HCT116 (cell line): ENCODE data around the gene FFAR3. TPM values are rescaled to one million over a fixed set of nuclear protein-coding genes. Genes with fewer than 3 reads are reported as not detected.

Experiments
- ATAC-seq: fragments of 200-7000 bp; cut with Tn5 transposase; 2 replicates; pipeline ENCODE4 v1.9.1; 2020; ENCODE audit warnings: mild to moderate bottlenecking, moderate library complexity
- BruUV-seq: library from RNA; stranded (reverse); fragments of 400-500 nt; replicated peaks from 2 replicates; lab custom pipeline; 2021; lab: Mats Ljungman, UMichigan
- CTCF ChIA-PET: fragments of 300-600 bp; sonication (Branson Sonifier 250); formaldehyde crosslinking; loops from one replicate; lab custom pipeline; 2021; ENCODE audit warnings: antibody characterized with exemption; lab: Charles Lee
- POLR2A ChIA-PET: fragments of 300-600, 350-600 bp; sonication (Branson Sonifier 250); formaldehyde crosslinking; loops from one replicate; lab custom pipeline; 2021; ENCODE audit warnings: antibody characterized with exemption; lab: Charles Lee
- RAD21 ChIA-PET, 2 experiments: fragments of 300-600 bp; sonication (Branson Sonifier 250); formaldehyde crosslinking; loops; one replicate each; lab custom pipeline; 2023; ENCODE audit warnings: low total read pairs in 2 of 2; ENCODE audit not compliant: uncharacterized antibody in 2 of 2, unreplicated experiment in 2 of 2, low non-redundant PET in 1 of 2; lab: Charles Lee
- DNase-seq: peaks from one replicate; pipeline ENCODE4 v3.0.0-alpha.2; 2010; ENCODE audit warnings: low read depth, low spot score
- H2AFZ ChIP-seq: fragments of 200-600 bp; shearing (Covaris generic), sonication (generic); 2 replicates; pipeline ENCODE4 v1.6.1; 2017; ENCODE audit warnings: low read depth, mixed run types, mixed read lengths, antibody characterized with exemption, low read length; ENCODE audit not compliant: poor library complexity, severe bottlenecking
- H3K27ac ChIP-seq: 2 replicates; pipeline ENCODE4 v1.5.1; 2012; ENCODE audit warnings: low read depth, low read length
- H3K27me3 ChIP-seq: fragments of 200-600 bp; sonication (generic); 2 replicates; pipeline ENCODE4 v1.6.1; 2016; ENCODE audit warnings: mixed run types, low read length, mixed read lengths; ENCODE audit not compliant: insufficient read depth
- H3K36me3 ChIP-seq, 2 experiments: fragments of 200-500 bp in 1 of 2; fragments of 200-600 bp in 1 of 2; sonication (Bioruptor generic) in 1 of 2; sonication (generic) in 1 of 2; 2 replicates each; pipeline versions ENCODE4 v1.5.1 to v1.6.1; 2014 to 2016; ENCODE audit warnings: low read length in 2 of 2, inconsistent platforms in 1 of 2, mixed read lengths in 1 of 2, mixed run types in 1 of 2; ENCODE audit not compliant: insufficient read depth in 2 of 2, control insufficient read depth in 1 of 2
- H3K4me1 ChIP-seq, 2 experiments: fragments of 200-600 bp in 1 of 2; sonication (generic) in 1 of 2; 2 replicates each; pipeline versions ENCODE4 v1.5.1 to v1.6.1; 2012 to 2017; ENCODE audit warnings: low read length in 2 of 2, inconsistent platforms in 1 of 2, mild to moderate bottlenecking in 1 of 2, mixed read lengths in 1 of 2, mixed run types in 1 of 2, moderate library complexity in 1 of 2; ENCODE audit not compliant: insufficient read depth in 2 of 2, control insufficient read depth in 1 of 2
- H3K4me2 ChIP-seq: fragments of 200-600 bp; sonication (generic); 2 replicates; pipeline ENCODE4 v1.6.1; 2017; ENCODE audit warnings: mixed run types, low read length, mixed read lengths
- H3K4me3 ChIP-seq, 2 experiments: fragments of 200-600 bp in 1 of 2; sonication (generic) in 1 of 2; replicated peaks in 1 of 2; 2 replicates each; pipeline ENCODE4 v1.5.1; 2011 to 2016; ENCODE audit warnings: low read length in 2 of 2, control low read depth in 1 of 2, low read depth in 1 of 2, mild to moderate bottlenecking in 1 of 2, mixed read lengths in 1 of 2, mixed run types in 1 of 2
- H3K79me2 ChIP-seq: fragments of 200-600 bp; sonication (generic); 2 replicates; pipeline ENCODE4 v1.6.1; 2017; ENCODE audit warnings: mild to moderate bottlenecking, mixed run types, low read length, moderate library complexity, mixed read lengths; ENCODE audit not compliant: insufficient read depth
- H3K9ac ChIP-seq: fragments of 200-600 bp; sonication (generic); 2 replicates; pipeline ENCODE4 v1.6.1; 2016; ENCODE audit warnings: low read length, mixed read lengths
- H3K9me2 ChIP-seq: fragments of 200-600 bp; sonication (generic), shearing (Covaris generic); 2 replicates; pipeline ENCODE4 v1.6.1; 2017; ENCODE audit warnings: mixed run types, mild to moderate bottlenecking, moderate library complexity; ENCODE audit not compliant: insufficient read depth
- H3K9me3 ChIP-seq, 2 experiments: fragments of 200-500 bp in 1 of 2; fragments of 200-600 bp in 1 of 2; sonication (Bioruptor generic) in 1 of 2; sonication (generic) in 1 of 2; 2 replicates each; pipeline ENCODE4 v1.6.1; 2014 to 2017; ENCODE audit warnings: low read length in 2 of 2, mixed read lengths in 2 of 2, inconsistent platforms in 1 of 2, low read depth in 1 of 2, mild to moderate bottlenecking in 1 of 2, mixed run types in 1 of 2, moderate library complexity in 1 of 2; ENCODE audit not compliant: control insufficient read depth in 1 of 2, insufficient read depth in 1 of 2
- H4K20me1 ChIP-seq: fragments of 200-600 bp; sonication (generic), shearing (Covaris generic); 2 replicates; pipeline ENCODE4 v1.6.1; 2017; ENCODE audit warnings: mixed run types, mild to moderate bottlenecking, moderate library complexity; ENCODE audit not compliant: insufficient read depth
- CBX3 ChIP-seq: IDR thresholded peaks from 2 replicates; pipeline ENCODE4 v1.6.1; 2012; ENCODE audit warnings: low read depth
- CEBPB ChIP-seq: IDR thresholded peaks from 2 replicates; pipeline ENCODE4 v1.6.1; 2012; ENCODE audit warnings: low read depth
- EGR1 ChIP-seq: IDR thresholded peaks from 2 replicates; pipeline ENCODE4 v1.6.1; 2012; ENCODE audit warnings: low read depth
- ELF1 ChIP-seq: IDR thresholded peaks from 2 replicates; pipeline ENCODE4 v1.6.1; 2012; ENCODE audit warnings: low read depth, borderline replicate concordance
- JUND ChIP-seq: IDR thresholded peaks from 2 replicates; pipeline ENCODE4 v1.6.1; 2012
- POLR2A ChIP-seq: IDR thresholded peaks from 2 replicates; pipeline ENCODE4 v1.7.0; 2011; ENCODE audit warnings: borderline replicate concordance; ENCODE audit not compliant: insufficient read depth, insufficient read length; ENCODE audit errors: extremely low read depth
- POLR2AphosphoS5 ChIP-seq: IDR thresholded peaks from 2 replicates; pipeline ENCODE4 v1.6.1; 2011; ENCODE audit warnings: mild to moderate bottlenecking, low read depth, low read length, moderate library complexity
- RAD21 ChIP-seq: IDR thresholded peaks from 2 replicates; pipeline ENCODE4 v1.6.1; 2012; ENCODE audit warnings: low read depth, mild to moderate bottlenecking
- SIN3A ChIP-seq: IDR thresholded peaks from 2 replicates; pipeline ENCODE4 v1.6.1; 2012; ENCODE audit warnings: low read depth
- SP1 ChIP-seq: IDR thresholded peaks from 2 replicates; pipeline ENCODE4 v1.6.1; 2012; ENCODE audit warnings: low read depth
- SRF ChIP-seq: IDR thresholded peaks from 2 replicates; pipeline ENCODE4 v1.6.1; 2012; ENCODE audit warnings: low read depth
- TCF7L2 ChIP-seq: IDR thresholded peaks from 2 replicates; pipeline ENCODE4 v1.7.0; 2011; ENCODE audit warnings: borderline replicate concordance, inconsistent platforms; ENCODE audit not compliant: insufficient read depth, insufficient read length; ENCODE audit errors: extremely low read depth
- YY1 ChIP-seq: IDR thresholded peaks from 2 replicates; pipeline ENCODE4 v1.6.1; 2011; ENCODE audit warnings: low read length, low read depth, moderate library complexity, mild to moderate bottlenecking; ENCODE audit not compliant: insufficient replicate concordance; ENCODE audit errors: extremely low read depth
- ZFX ChIP-seq: fragments of 450-650 bp; IDR thresholded peaks from 2 replicates; pipeline ENCODE4 v1.6.1; 2017
- ZNF274 ChIP-seq: fragments of 200-500 bp; sonication (Bioruptor generic); IDR thresholded peaks from 2 replicates; pipeline ENCODE4 v1.6.1; 2014; ENCODE audit warnings: mild to moderate bottlenecking, low read depth, low read length, inconsistent platforms
- intact Hi-C: fragments of 100-400 bp; cut with micrococcal nuclease; formaldehyde crosslinking; loops from 2 replicates; pipeline ENCODE4 v1.10.0; 2022
- total RNA-seq: library from RNA; stranded (reverse); gene quantifications from one replicate; pipeline ENCODE4 v1.2.1, GENCODE V29; 2021; ENCODE audit not compliant: unreplicated experiment
- TF ChIP-seq, protein P1 (sequence below): IDR thresholded peaks from 2 replicates; pipeline ENCODE4 v1.6.1; 2012; ENCODE audit warnings: low read depth
- TF ChIP-seq, protein P2 (sequence below): IDR thresholded peaks from 2 replicates; pipeline ENCODE4 v1.6.1; 2012

FFAR3 gene
- total RNA-seq, 1 experiment from 2014 or later: not detected

DNA sequence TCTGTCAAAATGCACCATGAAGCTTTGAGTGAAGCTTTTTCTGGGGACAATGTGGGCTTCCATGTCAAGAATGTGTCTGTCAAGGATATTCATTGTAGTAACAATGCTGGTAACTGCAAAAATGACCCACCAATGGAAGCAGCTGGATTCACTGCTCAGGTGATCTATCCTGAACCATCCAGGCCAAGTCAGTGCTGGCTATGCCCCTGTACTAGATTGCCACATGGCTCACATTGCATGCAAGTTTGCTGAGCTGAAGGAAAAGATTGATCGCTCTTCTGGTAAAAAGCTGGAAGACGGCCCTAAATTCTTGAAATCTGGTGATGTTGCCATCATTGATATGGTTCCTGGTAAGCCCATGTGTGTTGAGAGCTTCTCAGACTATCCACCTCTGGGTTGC is 25.3 kb downstream of the FFAR3 start:
- H3K4me1 ChIP-seq: no peaks in the 10 kb centered on the region
- H3K27me3 ChIP-seq: no peaks in the 10 kb centered on the region; the same call in 1 of the 2 replicates
- no peak overlapping the region for H3K4me3 ChIP-seq
- DNase-seq (no peak), ATAC-seq (no peak)
- intact Hi-C loops: no loop called here
- ChIA-PET CTCF (no interaction called here), POLR2A (no interaction called here)
- no peak overlapping the region for H3K9ac ChIP-seq
- H4K20me1 ChIP-seq: no peaks in the 10 kb centered on the region
- no peak overlapping the region for H3K4me2 ChIP-seq
- H3K79me2 ChIP-seq: no peaks in the 10 kb centered on the region
- TF ChIP-seq CBX3: no peak
- TF ChIP-seq JUND: no peak
- TF ChIP-seq, all 23 proteins: peak for 0
- BruUV-seq: no TSS peak
- H3K9me3 ChIP-seq: peaks cover 7 to 9% of the 10 kb centered on the region in 2 experiments; a peak in 2 of 4 replicates
- RAD21 ChIA-PET: no interaction called here
- H3K27ac ChIP-seq: no peak overlapping the region
- H2AFZ ChIP-seq: no peak overlapping the region
- no peaks in the 10 kb centered on the region for H3K9me2 ChIP-seq
- H3K36me3 ChIP-seq: no peaks in the 10 kb centered on the region

DNA sequence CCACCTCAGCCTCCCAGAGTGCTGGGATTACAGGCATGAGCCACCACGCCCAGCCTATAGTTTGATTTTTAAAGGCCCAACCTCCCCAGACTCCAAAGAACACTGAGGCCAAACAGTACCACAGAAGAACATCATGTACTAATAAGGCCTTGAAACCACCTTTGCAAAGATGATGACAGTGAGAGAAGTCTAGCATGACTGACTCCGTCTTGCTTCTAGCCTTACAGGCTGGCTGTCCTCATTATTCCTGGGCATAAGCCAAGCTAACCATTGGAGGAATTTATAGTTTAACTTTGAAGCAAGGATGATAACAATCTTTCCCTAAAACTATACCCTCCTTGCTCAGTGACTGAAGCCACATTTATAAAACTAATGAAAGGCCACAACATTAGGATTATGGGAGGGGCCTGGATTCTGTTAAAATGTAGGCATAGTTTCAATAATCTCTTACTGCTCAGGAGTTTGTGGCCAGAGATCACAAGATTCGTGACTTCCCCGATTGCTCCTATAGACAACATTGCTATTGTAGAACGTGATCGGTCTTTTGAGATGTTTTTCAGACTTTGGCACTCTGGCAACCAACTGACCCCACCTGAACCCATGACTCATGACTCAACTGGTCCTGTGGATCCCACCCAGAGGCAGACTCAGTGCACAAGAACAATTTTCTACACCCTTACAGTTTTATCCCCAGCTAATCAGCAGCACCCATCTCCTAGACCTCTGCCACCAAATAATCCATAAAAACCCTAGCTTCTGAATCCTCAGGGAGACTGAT is 30.2 kb downstream of the FFAR3 start:
- H4K20me1 ChIP-seq: no peaks in the 10 kb centered on the region
- H3K4me1 ChIP-seq: peaks cover 0 to 8% of the 10 kb centered on the region in 2 experiments; a peak in 2 of 4 replicates
- POLR2A ChIA-PET: interaction anchor here (1.0 kb wide), 1 partner anchor 15 kb away, joined by 3 read pairs; no protein-coding TSS in a partner anchor
- H3K79me2 ChIP-seq: no peaks in the 10 kb centered on the region
- intact Hi-C loops: no loop called here
- H3K27me3 ChIP-seq: no peaks in the 10 kb centered on the region
- RAD21 ChIA-PET: no interaction called here
- peaks cover 7 to 9% of the 10 kb centered on the region in 2 experiments; a peak in 2 of 4 replicates for H3K9me3 ChIP-seq
- H3K4me2 ChIP-seq: no peak overlapping the region
- H3K4me3 ChIP-seq: no peak overlapping the region
- DNase-seq (no peak), ATAC-seq (no peak)
- H3K27ac ChIP-seq: no peak overlapping the region
- no peaks in the 10 kb centered on the region for H3K9me2 ChIP-seq
- CTCF ChIA-PET: no interaction called here
- H3K36me3 ChIP-seq: no peaks in the 10 kb centered on the region
- BruUV-seq: no TSS peak
- no peak overlapping the region for H2AFZ ChIP-seq
- no peak overlapping the region for H3K9ac ChIP-seq
- TF ChIP-seq SRF (no peak), SP1 (no peak), TCF7L2 (no peak), POLR2A (no peak), POLR2AphosphoS5 (no peak), ZFX (no peak), SIN3A (no peak), CEBPB (no peak), EGR1 (no peak), ZNF274 (no peak), RAD21 (no peak), CBX3 (no peak), YY1 (no peak), ELF1 (no peak)
- TF ChIP-seq, protein P1, sequence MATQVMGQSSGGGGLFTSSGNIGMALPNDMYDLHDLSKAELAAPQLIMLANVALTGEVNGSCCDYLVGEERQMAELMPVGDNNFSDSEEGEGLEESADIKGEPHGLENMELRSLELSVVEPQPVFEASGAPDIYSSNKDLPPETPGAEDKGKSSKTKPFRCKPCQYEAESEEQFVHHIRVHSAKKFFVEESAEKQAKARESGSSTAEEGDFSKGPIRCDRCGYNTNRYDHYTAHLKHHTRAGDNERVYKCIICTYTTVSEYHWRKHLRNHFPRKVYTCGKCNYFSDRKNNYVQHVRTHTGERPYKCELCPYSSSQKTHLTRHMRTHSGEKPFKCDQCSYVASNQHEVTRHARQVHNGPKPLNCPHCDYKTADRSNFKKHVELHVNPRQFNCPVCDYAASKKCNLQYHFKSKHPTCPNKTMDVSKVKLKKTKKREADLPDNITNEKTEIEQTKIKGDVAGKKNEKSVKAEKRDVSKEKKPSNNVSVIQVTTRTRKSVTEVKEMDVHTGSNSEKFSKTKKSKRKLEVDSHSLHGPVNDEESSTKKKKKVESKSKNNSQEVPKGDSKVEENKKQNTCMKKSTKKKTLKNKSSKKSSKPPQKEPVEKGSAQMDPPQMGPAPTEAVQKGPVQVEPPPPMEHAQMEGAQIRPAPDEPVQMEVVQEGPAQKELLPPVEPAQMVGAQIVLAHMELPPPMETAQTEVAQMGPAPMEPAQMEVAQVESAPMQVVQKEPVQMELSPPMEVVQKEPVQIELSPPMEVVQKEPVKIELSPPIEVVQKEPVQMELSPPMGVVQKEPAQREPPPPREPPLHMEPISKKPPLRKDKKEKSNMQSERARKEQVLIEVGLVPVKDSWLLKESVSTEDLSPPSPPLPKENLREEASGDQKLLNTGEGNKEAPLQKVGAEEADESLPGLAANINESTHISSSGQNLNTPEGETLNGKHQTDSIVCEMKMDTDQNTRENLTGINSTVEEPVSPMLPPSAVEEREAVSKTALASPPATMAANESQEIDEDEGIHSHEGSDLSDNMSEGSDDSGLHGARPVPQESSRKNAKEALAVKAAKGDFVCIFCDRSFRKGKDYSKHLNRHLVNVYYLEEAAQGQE: no peak
- TF ChIP-seq, protein P2, sequence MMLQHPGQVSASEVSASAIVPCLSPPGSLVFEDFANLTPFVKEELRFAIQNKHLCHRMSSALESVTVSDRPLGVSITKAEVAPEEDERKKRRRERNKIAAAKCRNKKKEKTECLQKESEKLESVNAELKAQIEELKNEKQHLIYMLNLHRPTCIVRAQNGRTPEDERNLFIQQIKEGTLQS: no peak
